HEK293 (cell line): ENCODE results near the gene IL1A.

Experiments used
- ZNF114 ChIP-seq: fragments of 450-650 bp; formaldehyde crosslinking; IDR thresholded peaks from 2 replicates; pipeline ENCODE4 v1.5.0; 2017; ENCODE audit warnings: missing biosample characterization, missing genetic modification characterization
- ZNF121 ChIP-seq: fragments of 450-650 bp; formaldehyde crosslinking; IDR thresholded peaks from 2 replicates; pipeline ENCODE4 v1.5.1; 2016; ENCODE audit warnings: missing biosample characterization, missing genetic modification characterization
- ZNF221 ChIP-seq: fragments of 450-650 bp; formaldehyde crosslinking; IDR thresholded peaks from 2 replicates; pipeline ENCODE4 v1.5.1; 2017; ENCODE audit warnings: missing biosample characterization, missing genetic modification characterization, borderline replicate concordance
- ZNF274 ChIP-seq, 2 experiments: fragments of 200-500 bp in 1 of 2; fragments of 450-650 bp in 1 of 2; sonication (Bioruptor generic) in 1 of 2; formaldehyde crosslinking in 1 of 2; IDR thresholded peaks; 2 replicates each; pipeline versions ENCODE4 v1.5.1 to v1.6.1; 2014 to 2016; ENCODE audit warnings: borderline replicate concordance in 1 of 2, inconsistent platforms in 1 of 2, low read length in 1 of 2, missing biosample characterization in 1 of 2, missing genetic modification characterization in 1 of 2
- TF ChIP-seq, protein P1 (sequence below): fragments of 450-650 bp; formaldehyde crosslinking; IDR thresholded peaks from 2 replicates; pipeline ENCODE4 v1.5.1; 2016; ENCODE audit warnings: missing biosample characterization, missing genetic modification characterization

DNA sequence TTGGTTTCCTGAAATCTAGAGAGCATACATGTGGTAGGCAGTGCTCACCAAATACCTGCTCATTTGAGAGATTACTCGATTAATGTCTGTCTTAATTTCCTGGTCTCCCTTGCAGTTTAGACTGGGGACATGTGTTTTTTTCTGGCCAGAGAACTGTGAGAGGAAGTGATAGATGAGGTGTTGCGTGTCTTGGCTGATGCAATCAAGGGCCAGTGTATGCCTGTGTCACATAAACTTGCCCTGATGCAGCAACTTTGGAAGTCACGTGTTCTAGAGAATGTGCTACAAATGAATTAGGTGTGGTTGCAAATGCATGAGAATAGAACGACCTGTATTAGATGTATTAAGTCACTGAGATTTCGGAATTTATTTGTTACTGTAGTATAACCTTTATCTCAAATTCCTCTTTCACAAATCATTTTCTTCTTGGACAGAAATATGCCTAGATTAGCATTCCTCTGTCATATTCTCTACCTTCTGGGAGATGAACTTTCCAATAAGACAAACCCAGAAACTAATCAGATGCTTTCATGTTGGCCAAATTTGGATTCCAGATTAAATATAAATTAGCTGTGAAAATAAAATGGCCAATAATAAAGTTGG lies 9.9 kb upstream of the IL1A start:
- TF ChIP-seq, protein P1, sequence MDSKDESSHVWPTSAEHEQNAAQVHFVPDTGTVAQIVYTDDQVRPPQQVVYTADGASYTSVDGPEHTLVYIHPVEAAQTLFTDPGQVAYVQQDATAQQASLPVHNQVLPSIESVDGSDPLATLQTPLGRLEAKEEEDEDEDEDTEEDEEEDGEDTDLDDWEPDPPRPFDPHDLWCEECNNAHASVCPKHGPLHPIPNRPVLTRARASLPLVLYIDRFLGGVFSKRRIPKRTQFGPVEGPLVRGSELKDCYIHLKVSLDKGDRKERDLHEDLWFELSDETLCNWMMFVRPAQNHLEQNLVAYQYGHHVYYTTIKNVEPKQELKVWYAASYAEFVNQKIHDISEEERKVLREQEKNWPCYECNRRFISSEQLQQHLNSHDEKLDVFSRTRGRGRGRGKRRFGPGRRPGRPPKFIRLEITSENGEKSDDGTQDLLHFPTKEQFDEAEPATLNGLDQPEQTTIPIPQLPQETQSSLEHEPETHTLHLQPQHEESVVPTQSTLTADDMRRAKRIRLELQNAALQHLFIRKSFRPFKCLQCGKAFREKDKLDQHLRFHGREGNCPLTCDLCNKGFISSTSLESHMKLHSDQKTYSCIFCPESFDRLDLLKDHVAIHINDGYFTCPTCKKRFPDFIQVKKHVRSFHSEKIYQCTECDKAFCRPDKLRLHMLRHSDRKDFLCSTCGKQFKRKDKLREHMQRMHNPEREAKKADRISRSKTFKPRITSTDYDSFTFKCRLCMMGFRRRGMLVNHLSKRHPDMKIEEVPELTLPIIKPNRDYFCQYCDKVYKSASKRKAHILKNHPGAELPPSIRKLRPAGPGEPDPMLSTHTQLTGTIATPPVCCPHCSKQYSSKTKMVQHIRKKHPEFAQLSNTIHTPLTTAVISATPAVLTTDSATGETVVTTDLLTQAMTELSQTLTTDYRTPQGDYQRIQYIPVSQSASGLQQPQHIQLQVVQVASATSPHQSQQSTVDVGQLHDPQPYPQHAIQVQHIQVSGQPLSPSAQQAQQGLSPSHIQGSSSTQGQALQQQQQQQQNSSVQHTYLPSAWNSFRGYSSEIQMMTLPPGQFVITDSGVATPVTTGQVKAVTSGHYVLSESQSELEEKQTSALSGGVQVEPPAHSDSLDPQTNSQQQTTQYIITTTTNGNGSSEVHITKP (tag by site-specific recombination): no peak
- no peak for TF ChIP-seq ZNF121 (tag by site-specific recombination)
- no peak for TF ChIP-seq ZNF114 (tag by site-specific recombination)
- TF ChIP-seq ZNF274 (IDR thresholded peaks at IDR 0.05; ENCODE audit: low read length): no peak
- TF ChIP-seq ZNF274 (tag by site-specific recombination; IDR thresholded peaks at IDR 0.05; ENCODE audit: borderline replicate concordance): no peak
- no peak for TF ChIP-seq ZNF221
